ENCODE data around the gene CYTH4. TPM values are rescaled to one million over a fixed set of nuclear protein-coding genes. Genes with fewer than 3 reads are reported as not detected.
"Not testable (repeated sequence)": the region's sequence is repeated elsewhere in the genome, so short reads cannot be mapped to it uniquely, and the experiment has no call there.

CYTH4 gene, protein sequence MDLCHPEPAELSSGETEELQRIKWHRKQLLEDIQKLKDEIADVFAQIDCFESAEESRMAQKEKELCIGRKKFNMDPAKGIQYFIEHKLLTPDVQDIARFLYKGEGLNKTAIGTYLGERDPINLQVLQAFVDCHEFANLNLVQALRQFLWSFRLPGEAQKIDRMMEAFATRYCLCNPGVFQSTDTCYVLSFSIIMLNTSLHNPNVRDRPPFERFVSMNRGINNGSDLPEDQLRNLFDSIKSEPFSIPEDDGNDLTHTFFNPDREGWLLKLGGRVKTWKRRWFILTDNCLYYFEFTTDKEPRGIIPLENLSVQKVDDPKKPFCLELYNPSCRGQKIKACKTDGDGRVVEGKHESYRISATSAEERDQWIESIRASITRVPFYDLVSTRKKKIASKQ
- total RNA-seq, result 10 to 100 TPM; 50.8 to 78.0 TPM

- Histone ChIP-seq H3K4me1 (ENCODE audit: control insufficient read depth in 1 of 2, low read depth in 2 of 2) (no peaks in the 10 kb centered on the region), H3K27me3 (replicated peaks; ENCODE audit: insufficient read depth) (no peaks in the 10 kb centered on the region), H3K27ac (peak within 1 kb of the TSS in 1 of 2 donors; percentile 43), H3K9me3 (no peaks in the 10 kb centered on the region), H3K36me3 (no peaks in the 10 kb centered on the region), H3K4me3 (peak within 1 kb of the TSS; percentile 67)
- TF ChIP-seq, protein P1, sequence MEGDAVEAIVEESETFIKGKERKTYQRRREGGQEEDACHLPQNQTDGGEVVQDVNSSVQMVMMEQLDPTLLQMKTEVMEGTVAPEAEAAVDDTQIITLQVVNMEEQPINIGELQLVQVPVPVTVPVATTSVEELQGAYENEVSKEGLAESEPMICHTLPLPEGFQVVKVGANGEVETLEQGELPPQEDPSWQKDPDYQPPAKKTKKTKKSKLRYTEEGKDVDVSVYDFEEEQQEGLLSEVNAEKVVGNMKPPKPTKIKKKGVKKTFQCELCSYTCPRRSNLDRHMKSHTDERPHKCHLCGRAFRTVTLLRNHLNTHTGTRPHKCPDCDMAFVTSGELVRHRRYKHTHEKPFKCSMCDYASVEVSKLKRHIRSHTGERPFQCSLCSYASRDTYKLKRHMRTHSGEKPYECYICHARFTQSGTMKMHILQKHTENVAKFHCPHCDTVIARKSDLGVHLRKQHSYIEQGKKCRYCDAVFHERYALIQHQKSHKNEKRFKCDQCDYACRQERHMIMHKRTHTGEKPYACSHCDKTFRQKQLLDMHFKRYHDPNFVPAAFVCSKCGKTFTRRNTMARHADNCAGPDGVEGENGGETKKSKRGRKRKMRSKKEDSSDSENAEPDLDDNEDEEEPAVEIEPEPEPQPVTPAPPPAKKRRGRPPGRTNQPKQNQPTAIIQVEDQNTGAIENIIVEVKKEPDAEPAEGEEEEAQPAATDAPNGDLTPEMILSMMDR (IDR thresholded peaks at IDR 0.05), result no peak
- ATAC-seq (ENCODE audit: insufficient number of reproducible peaks, low FRiP score, low read depth), result no peak
- DNase-seq (ENCODE audit: low spot score), result no peak
Observed at GRCh38 chr22:37282385-37282677, at the start of gene CYTH4. Gene CYTH4, plus strand, starts transcription at chr22:37282508. Its CDS starts 62 bp downstream, at chr22:37282570.

- ATAC-seq (ENCODE audit: insufficient number of reproducible peaks, low FRiP score, low read depth); H3K36me3 ChIP-seq; DNase-seq (ENCODE audit: low spot score); H3K4me1 ChIP-seq (ENCODE audit: control insufficient read depth in 1 of 2, low read depth in 2 of 2); H3K27ac ChIP-seq; H3K4me3 ChIP-seq; H3K27me3 ChIP-seq (replicated peaks; ENCODE audit: insufficient read depth); H3K9me3 ChIP-seq: not testable (repeated sequence)
Observed at GRCh38 chr22:37233371-37233750, 48.9 kb upstream of the CYTH4 start.

- Histone ChIP-seq H3K36me3 (no peaks in the 10 kb centered on the region), H3K27me3 (replicated peaks; ENCODE audit: insufficient read depth) (no peaks in the 10 kb centered on the region), H3K4me1 (ENCODE audit: control insufficient read depth in 1 of 2, low read depth in 2 of 2) (peaks cover 2 to 4% of the 10 kb centered on the region in 2 donors), H3K27ac (no peak overlapping the region), H3K9me3 (no peaks in the 10 kb centered on the region), H3K4me3 (no peak overlapping the region)
- DNase-seq (ENCODE audit: low spot score), result no peak
- TF ChIP-seq, protein P1 (IDR thresholded peaks at IDR 0.05), result no peak
- ATAC-seq (ENCODE audit: insufficient number of reproducible peaks, low FRiP score, low read depth), result no peak
Observed at GRCh38 chr22:37233751-37234631, 48.3 kb upstream of the CYTH4 start.

GRCh38 chr22:37234736-37235711 is 47.3 kb upstream of the CYTH4 start:
- H3K27me3 ChIP-seq (replicated peaks; ENCODE audit: insufficient read depth), result no peaks in the 10 kb centered on the region
- H3K4me3 ChIP-seq, result no peak overlapping the region
- no peaks in the 10 kb centered on the region for H3K4me1 ChIP-seq (ENCODE audit: control insufficient read depth in 1 of 2, low read depth in 2 of 2)
- TF ChIP-seq, protein P1 (IDR thresholded peaks at IDR 0.05), result no peak
- no peaks in the 10 kb centered on the region for H3K36me3 ChIP-seq
- H3K9me3 ChIP-seq, result no peaks in the 10 kb centered on the region
- DNase-seq (ENCODE audit: low spot score) (no peak), ATAC-seq (ENCODE audit: insufficient number of reproducible peaks, low FRiP score, low read depth) (no peak)
- no peak overlapping the region for H3K27ac ChIP-seq

GRCh38 chr22:37235897-37236607 is 46.3 kb upstream of the CYTH4 start:
- H3K9me3 ChIP-seq, result no peaks in the 10 kb centered on the region
- no peak for DNase-seq (ENCODE audit: low spot score)
- no peak for ATAC-seq (ENCODE audit: insufficient number of reproducible peaks, low FRiP score, low read depth)
- H3K36me3 ChIP-seq, result no peaks in the 10 kb centered on the region
- no peaks in the 10 kb centered on the region for H3K27me3 ChIP-seq (replicated peaks; ENCODE audit: insufficient read depth)
- TF ChIP-seq, protein P1 (IDR thresholded peaks at IDR 0.05), result no peak
- no peaks in the 10 kb centered on the region for H3K4me1 ChIP-seq (ENCODE audit: control insufficient read depth in 1 of 2, low read depth in 2 of 2)
- H3K27ac ChIP-seq, result no peak overlapping the region
- no peak overlapping the region for H3K4me3 ChIP-seq

Measured in thoracic aorta (tissue), 2 donors.